NB4 (cell line): ENCODE measurements around the gene HRH2.

Experiments
- DNase-seq: peaks from one replicate; pipeline ENCODE4 v3.0.0; 2010; ENCODE audit warnings: low read depth
- H3K4me3 ChIP-seq: one replicate; pipeline ENCODE4 v1.5.1; 2011; ENCODE audit warnings: mild to moderate bottlenecking, low read depth, low read length, moderate library complexity
- MYC ChIP-seq: IDR thresholded peaks from 2 replicates; pipeline ENCODE4 v1.6.1; 2011; ENCODE audit warnings: low read depth, low read length
- POLR2A ChIP-seq: IDR thresholded peaks from 2 replicates; pipeline ENCODE4 v1.6.1; 2011; ENCODE audit warnings: mild to moderate bottlenecking; ENCODE audit not compliant: insufficient read length; ENCODE audit errors: extremely low read depth
- TF ChIP-seq, protein P1 (sequence below): IDR thresholded peaks from 2 replicates; pipeline ENCODE4 v1.6.1; 2011; ENCODE audit warnings: low read depth, low read length
- TF ChIP-seq, protein P2 (sequence below): IDR thresholded peaks from one replicate; pipeline ENCODE4 v1.5.1; 2012; ENCODE audit warnings: low read depth, low read length

The HRH2 gene

DNA sequence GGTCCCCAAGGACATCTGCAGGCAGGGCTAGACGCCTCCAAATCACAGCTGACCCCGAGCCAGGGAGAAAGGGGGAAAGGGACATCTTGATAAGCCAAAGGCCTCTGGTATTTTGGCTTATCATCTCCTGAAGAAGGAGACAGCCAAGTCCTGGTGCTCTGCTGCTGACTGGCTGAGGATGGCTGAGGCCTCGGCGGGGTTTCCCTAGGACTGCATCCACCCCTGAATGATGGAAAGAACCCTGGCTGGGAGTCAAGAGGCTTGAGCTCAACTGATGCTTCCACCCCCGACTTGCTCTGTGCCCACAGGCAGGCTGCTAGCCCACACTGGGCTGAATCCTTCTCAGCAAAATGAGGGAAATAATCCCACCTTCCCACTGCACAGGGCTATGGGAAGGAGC lies 30.9 kb upstream of the HRH2 start:
- no peak for DNase-seq
- H3K4me3 ChIP-seq: no peak overlapping the region
- TF ChIP-seq MYC (no peak), POLR2A (no peak)
- TF ChIP-seq, protein P1, sequence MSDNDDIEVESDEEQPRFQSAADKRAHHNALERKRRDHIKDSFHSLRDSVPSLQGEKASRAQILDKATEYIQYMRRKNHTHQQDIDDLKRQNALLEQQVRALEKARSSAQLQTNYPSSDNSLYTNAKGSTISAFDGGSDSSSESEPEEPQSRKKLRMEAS: no peak

DNA sequence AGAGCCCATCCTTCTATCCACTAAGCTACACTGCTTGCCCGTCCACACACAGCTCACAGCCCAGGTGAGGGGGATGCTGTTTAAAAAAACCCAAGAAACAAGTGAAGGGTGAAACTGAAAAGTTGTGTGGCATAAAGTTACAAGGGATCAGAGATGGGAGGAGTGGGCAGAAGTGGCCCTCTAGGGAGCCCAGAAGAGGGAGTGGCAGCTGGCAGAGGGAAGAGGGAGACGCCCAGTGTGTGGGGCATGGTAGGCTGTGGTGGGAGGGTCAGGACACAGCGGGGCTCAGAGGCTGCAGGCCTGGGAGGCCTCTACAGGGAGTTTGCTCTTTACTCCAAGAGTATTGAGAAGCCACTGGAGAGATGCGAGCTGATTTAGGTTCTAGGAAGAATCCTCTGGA lies 30.1 kb upstream of the HRH2 start:
- no peak overlapping the region for H3K4me3 ChIP-seq
- TF ChIP-seq MYC: no peak
- TF ChIP-seq POLR2A: no peak
- TF ChIP-seq, protein P1: no peak
- TF ChIP-seq, protein P2, sequence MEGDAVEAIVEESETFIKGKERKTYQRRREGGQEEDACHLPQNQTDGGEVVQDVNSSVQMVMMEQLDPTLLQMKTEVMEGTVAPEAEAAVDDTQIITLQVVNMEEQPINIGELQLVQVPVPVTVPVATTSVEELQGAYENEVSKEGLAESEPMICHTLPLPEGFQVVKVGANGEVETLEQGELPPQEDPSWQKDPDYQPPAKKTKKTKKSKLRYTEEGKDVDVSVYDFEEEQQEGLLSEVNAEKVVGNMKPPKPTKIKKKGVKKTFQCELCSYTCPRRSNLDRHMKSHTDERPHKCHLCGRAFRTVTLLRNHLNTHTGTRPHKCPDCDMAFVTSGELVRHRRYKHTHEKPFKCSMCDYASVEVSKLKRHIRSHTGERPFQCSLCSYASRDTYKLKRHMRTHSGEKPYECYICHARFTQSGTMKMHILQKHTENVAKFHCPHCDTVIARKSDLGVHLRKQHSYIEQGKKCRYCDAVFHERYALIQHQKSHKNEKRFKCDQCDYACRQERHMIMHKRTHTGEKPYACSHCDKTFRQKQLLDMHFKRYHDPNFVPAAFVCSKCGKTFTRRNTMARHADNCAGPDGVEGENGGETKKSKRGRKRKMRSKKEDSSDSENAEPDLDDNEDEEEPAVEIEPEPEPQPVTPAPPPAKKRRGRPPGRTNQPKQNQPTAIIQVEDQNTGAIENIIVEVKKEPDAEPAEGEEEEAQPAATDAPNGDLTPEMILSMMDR: no peak
- DNase-seq: no peak

DNA sequence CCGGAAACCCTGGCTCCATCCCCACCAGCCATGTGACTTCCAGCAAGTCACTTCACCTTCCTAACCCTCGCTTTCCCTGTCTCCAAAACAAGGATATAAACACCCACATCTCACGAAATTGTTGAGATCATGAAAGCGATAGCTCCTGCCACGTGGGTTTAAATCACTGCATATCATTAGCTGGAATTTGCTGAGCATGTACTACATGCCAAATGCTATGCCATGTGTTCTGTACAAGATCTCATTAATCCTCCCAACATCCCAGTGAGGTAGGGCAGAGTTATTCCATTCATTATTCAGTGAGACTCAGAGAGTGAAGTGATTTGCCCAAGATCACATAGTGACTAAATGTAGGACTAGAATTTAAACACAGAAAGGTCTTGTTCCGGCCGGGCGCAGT lies 29.2 kb upstream of the HRH2 start:
- no peak overlapping the region for H3K4me3 ChIP-seq
- DNase-seq: no peak
- TF ChIP-seq, protein P2: no peak
- no peak for TF ChIP-seq POLR2A
- TF ChIP-seq, protein P1: no peak
- TF ChIP-seq MYC: no peak

DNA sequence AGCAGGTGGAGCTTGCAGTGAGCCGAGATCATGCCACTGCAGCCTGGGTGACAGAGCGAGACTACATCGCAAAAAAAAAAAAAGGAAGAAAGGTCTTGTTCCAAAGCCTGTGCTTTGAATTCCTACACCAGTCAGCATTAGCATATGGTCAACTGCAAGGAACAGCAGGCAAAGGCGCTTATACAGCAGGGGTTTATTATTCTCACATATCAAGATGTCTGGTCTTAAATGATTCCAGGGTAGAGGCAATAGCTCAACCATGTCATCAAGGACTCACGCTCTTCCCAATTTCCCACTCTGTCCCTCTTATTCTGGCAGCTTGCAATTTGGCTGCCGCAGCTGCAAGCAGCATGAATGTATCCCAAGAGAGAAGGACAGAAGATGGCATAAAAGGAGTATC lies 28.6 kb upstream of the HRH2 start:
- no peak overlapping the region for H3K4me3 ChIP-seq
- no peak for DNase-seq
- TF ChIP-seq MYC (no peak), POLR2A (no peak)

DNA sequence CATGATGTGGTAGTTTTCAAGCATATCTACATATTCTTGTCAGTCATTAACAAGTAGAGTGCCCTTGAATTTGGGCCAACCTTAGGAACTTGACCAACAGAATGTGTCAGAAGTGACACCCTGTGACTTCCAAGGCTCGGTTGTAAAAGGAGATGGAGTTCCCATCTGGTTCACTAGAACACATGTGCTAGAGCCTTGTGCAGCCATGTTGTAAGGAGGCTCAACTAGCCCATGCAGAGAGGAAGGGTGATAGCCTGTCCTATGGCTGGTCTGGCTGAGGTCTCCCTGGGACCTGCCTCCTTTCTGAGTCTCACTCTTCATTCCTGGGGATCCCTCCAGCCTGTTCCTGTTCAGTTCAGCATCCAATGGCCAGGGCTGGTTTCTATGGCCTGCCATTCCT lies 28.1 kb upstream of the HRH2 start:
- no peak for DNase-seq
- TF ChIP-seq, protein P1: no peak
- TF ChIP-seq MYC (no peak), POLR2A (no peak)
- TF ChIP-seq, protein P2: no peak
- no peak overlapping the region for H3K4me3 ChIP-seq

DNA sequence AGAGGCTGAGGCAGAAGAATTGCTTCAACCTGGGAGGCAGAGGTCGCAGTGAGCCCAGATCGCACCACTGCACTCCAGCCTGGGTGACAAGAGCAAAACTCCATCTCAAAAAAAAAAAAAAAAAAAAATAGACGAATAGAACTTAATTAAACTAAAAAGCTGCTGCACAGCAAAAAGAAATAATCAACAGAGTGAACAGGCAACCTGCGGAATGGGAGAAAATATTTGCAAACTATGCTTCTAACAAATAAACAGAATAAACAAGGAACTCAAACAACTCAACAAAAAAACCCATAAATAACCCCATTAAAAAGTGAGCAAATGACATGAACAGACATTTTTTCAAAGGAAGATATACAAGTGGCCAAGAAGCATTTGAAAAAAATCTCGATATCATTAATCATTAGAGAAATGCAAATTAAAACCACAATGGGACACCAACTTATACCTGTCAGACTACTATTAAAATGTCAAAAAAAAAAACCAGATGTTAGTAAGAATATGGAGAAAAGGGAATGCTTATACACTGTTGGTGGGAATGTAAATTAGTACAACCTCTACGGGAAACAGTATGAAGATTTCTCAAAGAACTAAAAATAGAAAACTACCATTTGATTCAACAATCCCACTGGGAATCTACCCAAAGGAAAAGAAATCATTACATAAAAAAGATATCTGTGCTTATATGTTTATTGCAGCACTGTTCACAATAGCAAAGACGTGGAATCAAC lies 21.9 kb upstream of the HRH2 start:
- H3K4me3 ChIP-seq: no peak overlapping the region
- TF ChIP-seq, protein P1: no peak
- TF ChIP-seq, protein P2: no peak
- TF ChIP-seq POLR2A (no peak), MYC (no peak)
- no peak for DNase-seq

DNA sequence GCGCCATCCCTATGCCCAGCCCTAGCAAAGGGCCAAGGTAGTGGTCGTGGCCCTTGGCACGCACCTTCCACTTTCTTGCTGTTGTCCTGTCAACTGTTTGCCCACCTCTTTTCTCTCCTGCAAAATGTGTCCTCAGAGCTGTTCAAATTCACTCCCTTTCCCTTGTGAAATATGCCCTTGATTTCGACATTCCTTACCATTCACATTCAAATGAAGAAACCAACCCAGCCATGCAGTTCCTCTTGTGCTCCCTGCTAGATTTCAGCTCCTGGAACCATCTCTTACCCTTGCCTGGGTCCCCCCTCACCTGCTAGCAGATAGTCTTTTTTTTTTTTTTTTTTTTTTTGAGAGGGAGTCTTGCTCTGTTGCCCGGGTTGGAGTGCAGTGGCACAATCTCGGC lies 19.6 kb upstream of the HRH2 start:
- no peak overlapping the region for H3K4me3 ChIP-seq
- TF ChIP-seq, protein P1: peak; percentile 9; the same call in 1 of the 2 replicates
- TF ChIP-seq POLR2A: no peak
- DNase-seq: peak; percentile 90
